GM21723 (cell line): ENCODE measurements around the gene ZNF385A.
A peak's percentile ranks its signal among the peaks of the same experiment; 100 is the strongest.
"Not testable (repeated sequence)": the region's sequence is repeated elsewhere in the genome, so short reads cannot be mapped to it uniquely, and the experiment has no call there.

Experiments used
- ATAC-seq: cut with Tn5 transposase; IDR thresholded peaks from one replicate; pipeline ENCODE4 v1.9.1; 2021; ENCODE audit warnings: mild to moderate bottlenecking, moderate library complexity; ENCODE audit not compliant: unreplicated experiment

ZNF385A gene

GRCh38 chr12:54333420-54334034 lies 51.0 kb downstream of the ZNF385A start:
- no peak for ATAC-seq

GRCh38 chr12:54331461-54331860 lies 53.1 kb downstream of the ZNF385A start:
- no peak for ATAC-seq

- ATAC-seq: no peak
Observed at GRCh38 chr12:54330442-54330841, 54.1 kb downstream of the ZNF385A start.

- no peak for ATAC-seq
Observed at GRCh38 chr12:54329759-54330158, 54.8 kb downstream of the ZNF385A start.

GRCh38 chr12:54328595-54329337 lies 55.8 kb downstream of the ZNF385A start:
- ATAC-seq: no peak

GRCh38 chr12:54325442-54326109 lies 59.0 kb downstream of the ZNF385A start:
- not testable (repeated sequence) for ATAC-seq

GRCh38 chr12:54324617-54325441 lies 59.7 kb downstream of the ZNF385A start, which contains the start of gene COPZ1:
Gene COPZ1, plus strand, starts transcription at chr12:54325131. Its CDS starts 33 bp downstream, at chr12:54325164.
- ATAC-seq: peak; percentile 99

- no peak for ATAC-seq
Observed at GRCh38 chr12:54321363-54321762, 63.2 kb downstream of the ZNF385A start.
